OCI-LY7 (cell line): ENCODE results near the gene CCDC88B.

Experiments used
- EZH2phosphoT487 ChIP-seq: fragments of 200-600 bp; sonication (generic); IDR thresholded peaks from 2 replicates; pipeline ENCODE4 v1.6.1; 2018; ENCODE audit warnings: low read depth, borderline replicate concordance, mild to moderate bottlenecking, mixed run types, antibody characterized with exemption, low read length, moderate library complexity, mixed read lengths
- TF ChIP-seq, protein P1 (sequence below): fragments of 200-600 bp; sonication (generic); conservative IDR thresholded peaks from 2 replicates; pipeline ENCODE4 v1.5.1; 2014; ENCODE audit warnings: mild to moderate bottlenecking, antibody characterized with exemption, low read length, moderate library complexity, mixed read lengths

DNA sequence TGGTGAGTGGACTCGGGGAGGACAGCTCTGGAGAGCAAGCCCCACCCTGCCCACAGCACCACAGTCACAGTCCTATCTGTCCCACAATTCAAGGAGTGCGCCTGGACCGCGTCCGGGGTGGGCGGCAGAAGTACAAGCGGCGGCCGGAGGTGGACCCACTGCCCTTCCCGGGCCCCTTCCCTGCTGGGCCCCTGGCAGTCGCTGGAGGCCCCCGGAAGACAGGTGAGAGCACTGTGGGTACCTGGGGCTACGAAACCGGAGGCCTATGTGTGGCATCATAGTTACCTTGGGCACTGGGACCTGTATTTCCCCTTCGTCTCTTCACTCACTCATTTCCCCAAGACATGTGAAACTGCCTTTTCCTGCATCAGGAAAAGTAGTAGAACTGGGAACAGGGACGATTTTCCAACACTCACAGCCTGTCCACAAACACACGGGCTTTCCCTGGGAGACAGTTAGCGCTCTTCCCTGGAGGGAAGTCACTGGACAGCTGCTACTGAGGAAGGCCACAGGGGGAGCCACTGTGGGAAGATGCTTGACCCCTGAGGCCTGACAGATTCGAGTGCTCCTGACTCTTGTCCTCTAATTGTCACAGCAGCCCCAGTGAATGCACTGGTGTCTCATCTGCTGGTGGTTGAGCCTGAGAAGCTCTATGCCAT, 25.7 kb upstream of the CCDC88B start:
- TF ChIP-seq, protein P1, sequence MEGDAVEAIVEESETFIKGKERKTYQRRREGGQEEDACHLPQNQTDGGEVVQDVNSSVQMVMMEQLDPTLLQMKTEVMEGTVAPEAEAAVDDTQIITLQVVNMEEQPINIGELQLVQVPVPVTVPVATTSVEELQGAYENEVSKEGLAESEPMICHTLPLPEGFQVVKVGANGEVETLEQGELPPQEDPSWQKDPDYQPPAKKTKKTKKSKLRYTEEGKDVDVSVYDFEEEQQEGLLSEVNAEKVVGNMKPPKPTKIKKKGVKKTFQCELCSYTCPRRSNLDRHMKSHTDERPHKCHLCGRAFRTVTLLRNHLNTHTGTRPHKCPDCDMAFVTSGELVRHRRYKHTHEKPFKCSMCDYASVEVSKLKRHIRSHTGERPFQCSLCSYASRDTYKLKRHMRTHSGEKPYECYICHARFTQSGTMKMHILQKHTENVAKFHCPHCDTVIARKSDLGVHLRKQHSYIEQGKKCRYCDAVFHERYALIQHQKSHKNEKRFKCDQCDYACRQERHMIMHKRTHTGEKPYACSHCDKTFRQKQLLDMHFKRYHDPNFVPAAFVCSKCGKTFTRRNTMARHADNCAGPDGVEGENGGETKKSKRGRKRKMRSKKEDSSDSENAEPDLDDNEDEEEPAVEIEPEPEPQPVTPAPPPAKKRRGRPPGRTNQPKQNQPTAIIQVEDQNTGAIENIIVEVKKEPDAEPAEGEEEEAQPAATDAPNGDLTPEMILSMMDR = peak; percentile 29; the same call in 1 of the 2 replicates
- TF ChIP-seq EZH2phosphoT487 = no peak
